ENCODE measurements around the gene ASIC4. TPM values are rescaled to one million over a fixed set of nuclear protein-coding genes. Genes with fewer than 3 reads are reported as not detected.
A peak's percentile ranks its signal among the peaks of the same experiment; 100 is the strongest.

ASIC4 gene
- total RNA-seq, 1 donor from 2014 or later: 0.26 TPM

GRCh38 chr2:219557320-219557719 is 43.0 kb downstream of the ASIC4 start:
- no peak overlapping the region for H3K9ac ChIP-seq
- H3K9me3 Mint-ChIP-seq: no peaks in the 10 kb centered on the region
- H3K4me3 ChIP-seq: no peak overlapping the region
- H3K27me3 Mint-ChIP-seq (ENCODE audit: insufficient read depth, low read depth): peaks cover 16% of the 10 kb centered on the region
- peaks cover 13% of the 10 kb centered on the region for H4K20me1 ChIP-seq (ENCODE audit: low read depth)
- no peaks in the 10 kb centered on the region for H3K79me2 ChIP-seq (ENCODE audit: low read depth)
- no peaks in the 10 kb centered on the region for H3K4me1 ChIP-seq
- TF ChIP-seq CTCF (IDR thresholded peaks at IDR 0.05) (no peak), EZH2 (IDR thresholded peaks at IDR 0.05) (no peak), EZH2phosphoT487 (IDR thresholded peaks at IDR 0.05) (no peak)
- H3F3A ChIP-seq (ENCODE audit: low read depth): peaks cover 5% of the 10 kb centered on the region
- no peak overlapping the region for H3K4me3 Mint-ChIP-seq
- no peaks in the 10 kb centered on the region for H3K36me3 ChIP-seq
- no peak overlapping the region for H3K27ac ChIP-seq
- H2AFZ ChIP-seq (replicated peaks): no peak overlapping the region
- H3K4me1 Mint-ChIP-seq: peaks cover 11% of the 10 kb centered on the region
- H3K27ac Mint-ChIP-seq: no peak overlapping the region
- DNase-seq (ENCODE audit: low spot score): no peak
- peaks cover 13% of the 10 kb centered on the region for H3K36me3 Mint-ChIP-seq
- no peaks in the 10 kb centered on the region for H3K9me3 ChIP-seq (ENCODE audit: low read depth)
- H3K4me2 ChIP-seq: no peak overlapping the region
- peaks cover 19% of the 10 kb centered on the region for H3K27me3 ChIP-seq

- H3F3A ChIP-seq (ENCODE audit: low read depth): peaks cover 5% of the 10 kb centered on the region
- DNase-seq (ENCODE audit: low spot score): no peak
- no peak overlapping the region for H3K4me2 ChIP-seq
- H3K4me3 Mint-ChIP-seq: peak overlapping the region; percentile 18
- H2AFZ ChIP-seq (replicated peaks): no peak overlapping the region
- peaks cover 11% of the 10 kb centered on the region for H3K4me1 Mint-ChIP-seq
- H3K36me3 ChIP-seq: no peaks in the 10 kb centered on the region
- H3K27ac ChIP-seq: no peak overlapping the region
- H3K9me3 Mint-ChIP-seq: no peaks in the 10 kb centered on the region
- no peaks in the 10 kb centered on the region for H3K9me3 ChIP-seq (ENCODE audit: low read depth)
- H3K79me2 ChIP-seq (ENCODE audit: low read depth): no peaks in the 10 kb centered on the region
- peaks cover 16% of the 10 kb centered on the region for H3K27me3 Mint-ChIP-seq (ENCODE audit: insufficient read depth, low read depth)
- H3K27ac Mint-ChIP-seq: no peak overlapping the region
- H3K4me1 ChIP-seq: no peaks in the 10 kb centered on the region
- H3K27me3 ChIP-seq: peaks cover 12% of the 10 kb centered on the region
- H3K9ac ChIP-seq: no peak overlapping the region
- peaks cover 15% of the 10 kb centered on the region for H3K36me3 Mint-ChIP-seq
- H4K20me1 ChIP-seq (ENCODE audit: low read depth): peaks cover 12% of the 10 kb centered on the region
- TF ChIP-seq CTCF (IDR thresholded peaks at IDR 0.05): no peak
- no peak for TF ChIP-seq EZH2 (IDR thresholded peaks at IDR 0.05)
- no peak overlapping the region for H3K4me3 ChIP-seq
Observed at GRCh38 chr2:219557791-219558785, 43.8 kb downstream of the ASIC4 start.

- no peaks in the 10 kb centered on the region for H3K36me3 ChIP-seq
- no peaks in the 10 kb centered on the region for H3K9me3 ChIP-seq (ENCODE audit: low read depth)
- no peak overlapping the region for H3K27ac Mint-ChIP-seq
- H3K9ac ChIP-seq: no peak overlapping the region
- no peaks in the 10 kb centered on the region for H3K27me3 ChIP-seq
- DNase-seq (ENCODE audit: low spot score): no peak
- H3K27ac ChIP-seq: no peak overlapping the region
- H3K4me3 ChIP-seq: no peak overlapping the region
- H3K79me2 ChIP-seq (ENCODE audit: low read depth): no peaks in the 10 kb centered on the region
- peaks cover 7% of the 10 kb centered on the region for H3K27me3 Mint-ChIP-seq (ENCODE audit: insufficient read depth, low read depth)
- TF ChIP-seq CTCF (IDR thresholded peaks at IDR 0.05) (no peak), EZH2 (IDR thresholded peaks at IDR 0.05) (no peak), EZH2phosphoT487 (IDR thresholded peaks at IDR 0.05) (no peak)
- H2AFZ ChIP-seq (replicated peaks): no peak overlapping the region
- peaks cover 9% of the 10 kb centered on the region for H3K4me1 Mint-ChIP-seq
- no peaks in the 10 kb centered on the region for H3K4me1 ChIP-seq
- no peak overlapping the region for H3K4me2 ChIP-seq
- no peak overlapping the region for H3K4me3 Mint-ChIP-seq
- H3K9me3 Mint-ChIP-seq: no peaks in the 10 kb centered on the region
- peaks cover 19% of the 10 kb centered on the region for H3K36me3 Mint-ChIP-seq
- peaks cover 5% of the 10 kb centered on the region for H3F3A ChIP-seq (ENCODE audit: low read depth)
- H4K20me1 ChIP-seq (ENCODE audit: low read depth): peaks cover 13% of the 10 kb centered on the region
Observed at GRCh38 chr2:219559156-219559915, 45.1 kb downstream of the ASIC4 start.

Data from neural progenitor cell (in vitro differentiated cells).